ENCODE results near the gene PLXND1. TPM values are rescaled to one million over a fixed set of nuclear protein-coding genes. Genes with fewer than 3 reads are reported as not detected.

The PLXND1 gene
- total RNA-seq, 2 donors from 2014 or later, result 207 to 246 TPM

DNA sequence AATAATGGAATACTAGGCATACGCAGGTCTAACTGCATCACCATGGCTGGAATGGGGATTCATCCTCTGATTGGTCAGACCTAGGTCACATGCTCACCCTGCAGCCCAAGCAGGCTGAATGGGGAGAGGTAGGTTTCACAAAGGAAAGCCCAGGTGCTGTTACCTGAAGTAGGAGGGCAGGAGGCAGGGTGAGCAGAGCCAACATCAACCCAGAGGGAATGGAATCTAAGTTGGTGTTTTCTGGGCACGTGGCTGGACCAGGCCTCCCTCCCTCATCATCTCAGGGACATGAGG is 70.2 kb downstream of the PLXND1 start:
- Histone ChIP-seq H3K4me1 (ENCODE audit: control insufficient read depth in 1 of 2, low read depth in 2 of 2) (no peaks in the 10 kb centered on the region), H3K27ac (no peak overlapping the region), H3K9me3 (no peaks in the 10 kb centered on the region), H3K36me3 (no peaks in the 10 kb centered on the region), H3K27me3 (replicated peaks; ENCODE audit: insufficient read depth) (no peaks in the 10 kb centered on the region), H3K4me3 (no peak overlapping the region)
- ATAC-seq (ENCODE audit: insufficient number of reproducible peaks, low FRiP score, low read depth) (no peak), DNase-seq (ENCODE audit: low spot score) (no peak)
- no peak for TF ChIP-seq CTCF (IDR thresholded peaks at IDR 0.05)

- TF ChIP-seq CTCF (IDR thresholded peaks at IDR 0.05), result no peak
- Histone ChIP-seq H3K36me3 (no peaks in the 10 kb centered on the region), H3K27ac (no peak overlapping the region), H3K4me1 (ENCODE audit: control insufficient read depth in 1 of 2, low read depth in 2 of 2) (peaks cover 0 to 2% of the 10 kb centered on the region in 2 donors), H3K27me3 (replicated peaks; ENCODE audit: insufficient read depth) (no peaks in the 10 kb centered on the region), H3K4me3 (no peak overlapping the region), H3K9me3 (no peaks in the 10 kb centered on the region)
- no peak for ATAC-seq (ENCODE audit: insufficient number of reproducible peaks, low FRiP score, low read depth)
- no peak for DNase-seq (ENCODE audit: low spot score)
Observed at GRCh38 chr3:129535075-129535474, 71.4 kb downstream of the PLXND1 start.

DNA sequence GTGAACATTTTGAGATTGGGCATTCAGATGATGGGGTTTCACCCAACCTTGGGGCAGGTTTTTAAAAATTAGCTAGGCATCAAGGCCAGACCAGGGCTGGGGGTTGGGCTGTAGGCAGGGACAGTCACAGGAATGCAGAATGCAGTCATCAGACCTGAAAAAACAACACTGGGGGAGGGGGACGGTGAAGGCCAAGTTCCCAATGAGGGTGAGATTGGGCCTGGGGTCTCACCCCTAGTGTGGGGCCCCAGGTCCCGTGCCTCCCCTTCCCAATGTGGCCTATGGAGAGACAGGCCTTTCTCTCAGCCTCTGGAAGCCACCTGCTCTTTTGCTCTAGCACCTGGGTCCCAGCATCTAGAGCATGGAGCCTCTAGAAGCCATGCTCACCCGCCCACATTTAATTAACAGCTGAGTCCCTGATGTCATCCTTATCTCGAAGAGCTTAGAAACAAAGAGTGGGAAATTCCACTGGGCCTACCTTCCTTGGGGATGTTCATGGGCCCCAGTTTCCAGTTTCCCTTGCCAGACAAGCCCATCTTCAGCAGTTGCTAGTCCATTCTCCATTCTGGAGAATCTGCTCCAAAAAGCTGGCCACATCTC is 71.9 kb downstream of the PLXND1 start:
- H3K27ac ChIP-seq, result no peak overlapping the region
- H3K36me3 ChIP-seq, result no peaks in the 10 kb centered on the region
- peaks cover 0 to 7% of the 10 kb centered on the region in 2 donors for H3K4me1 ChIP-seq (ENCODE audit: control insufficient read depth in 1 of 2, low read depth in 2 of 2)
- H3K4me3 ChIP-seq, result no peak overlapping the region
- no peak for ATAC-seq (ENCODE audit: insufficient number of reproducible peaks, low FRiP score, low read depth)
- no peaks in the 10 kb centered on the region for H3K27me3 ChIP-seq (replicated peaks; ENCODE audit: insufficient read depth)
- no peaks in the 10 kb centered on the region for H3K9me3 ChIP-seq
- TF ChIP-seq CTCF (IDR thresholded peaks at IDR 0.05), result no peak
- no peak for DNase-seq (ENCODE audit: low spot score)

DNA sequence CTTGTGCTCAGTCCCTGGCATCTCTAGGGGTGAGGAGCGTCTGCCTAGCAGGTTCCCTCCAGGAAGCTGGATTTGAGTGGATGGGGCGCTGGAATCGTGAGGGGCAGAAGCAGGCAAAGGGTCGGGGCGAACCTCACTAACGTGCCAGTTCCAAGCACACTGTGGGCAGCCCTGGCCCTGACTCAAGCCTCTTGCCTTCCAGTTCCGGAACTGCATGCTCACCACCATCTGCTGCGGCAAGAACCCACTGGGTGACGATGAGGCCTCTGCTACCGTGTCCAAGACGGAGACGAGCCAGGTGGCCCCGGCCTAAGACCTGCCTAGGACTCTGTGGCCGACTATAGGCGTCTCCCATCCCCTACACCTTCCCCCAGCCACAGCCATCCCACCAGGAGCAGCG is 73.1 kb downstream of the PLXND1 start:
- Histone ChIP-seq H3K4me3 (no peak overlapping the region), H3K27me3 (replicated peaks; ENCODE audit: insufficient read depth) (no peaks in the 10 kb centered on the region), H3K27ac (no peak overlapping the region), H3K4me1 (ENCODE audit: control insufficient read depth in 1 of 2, low read depth in 2 of 2) (peaks cover 0 to 12% of the 10 kb centered on the region in 2 donors), H3K36me3 (no peaks in the 10 kb centered on the region), H3K9me3 (no peaks in the 10 kb centered on the region)
- ATAC-seq (ENCODE audit: insufficient number of reproducible peaks, low FRiP score, low read depth), result no peak
- DNase-seq (ENCODE audit: low spot score), result no peak
- no peak for TF ChIP-seq CTCF (IDR thresholded peaks at IDR 0.05)

GRCh38 chr3:129532261-129532660 is 74.2 kb downstream of the PLXND1 start:
- Histone ChIP-seq H3K9me3 (no peaks in the 10 kb centered on the region), H3K4me3 (no peak overlapping the region), H3K27ac (no peak overlapping the region), H3K4me1 (ENCODE audit: control insufficient read depth in 1 of 2, low read depth in 2 of 2) (peaks cover 0 to 12% of the 10 kb centered on the region in 2 donors), H3K27me3 (replicated peaks; ENCODE audit: insufficient read depth) (no peaks in the 10 kb centered on the region), H3K36me3 (no peaks in the 10 kb centered on the region)
- DNase-seq (ENCODE audit: low spot score) (no peak), ATAC-seq (ENCODE audit: insufficient number of reproducible peaks, low FRiP score, low read depth) (no peak)
- TF ChIP-seq CTCF (IDR thresholded peaks at IDR 0.05), result no peak

Data from thoracic aorta (tissue), 2 donors.